ENCODE results near the gene EXOSC3.
"Not testable (repeated sequence)": the region's sequence is repeated elsewhere in the genome, so short reads cannot be mapped to it uniquely, and the experiment has no call there.

The EXOSC3 gene

GRCh38 chr9:37784616-37785483, at the start of gene EXOSC3:
Gene EXOSC3, minus strand, starts transcription at chr9:37785064. Its CDS starts 20 bp downstream, at chr9:37785044.
- DNase-seq (ENCODE audit: low read depth in 3 of 3, low spot score in 1 of 3): peak; percentile 41 to 72 (median 62)

- no peak for DNase-seq (ENCODE audit: low read depth in 3 of 3, low spot score in 1 of 3)
These were observed 42.8 kb upstream of the EXOSC3 start for GRCh38 chr9:37827483-37828165.

- DNase-seq (ENCODE audit: low read depth in 3 of 3, low spot score in 1 of 3): not testable (repeated sequence)
These were observed 40.3 kb upstream of the EXOSC3 start for GRCh38 chr9:37825174-37825573.

- no peak for DNase-seq (ENCODE audit: low read depth in 3 of 3, low spot score in 1 of 3)
These were observed 35.3 kb upstream of the EXOSC3 start for GRCh38 chr9:37820142-37820541.

GRCh38 chr9:37818849-37819248, 34.0 kb upstream of the EXOSC3 start:
- DNase-seq (ENCODE audit: low read depth in 3 of 3, low spot score in 1 of 3): no peak

GRCh38 chr9:37812773-37813379, 28.0 kb upstream of the EXOSC3 start:
- DNase-seq (ENCODE audit: low read depth in 3 of 3, low spot score in 1 of 3): no peak

GRCh38 chr9:37811906-37812476, 27.1 kb upstream of the EXOSC3 start:
- no peak for DNase-seq (ENCODE audit: low read depth in 3 of 3, low spot score in 1 of 3)

DNA sequence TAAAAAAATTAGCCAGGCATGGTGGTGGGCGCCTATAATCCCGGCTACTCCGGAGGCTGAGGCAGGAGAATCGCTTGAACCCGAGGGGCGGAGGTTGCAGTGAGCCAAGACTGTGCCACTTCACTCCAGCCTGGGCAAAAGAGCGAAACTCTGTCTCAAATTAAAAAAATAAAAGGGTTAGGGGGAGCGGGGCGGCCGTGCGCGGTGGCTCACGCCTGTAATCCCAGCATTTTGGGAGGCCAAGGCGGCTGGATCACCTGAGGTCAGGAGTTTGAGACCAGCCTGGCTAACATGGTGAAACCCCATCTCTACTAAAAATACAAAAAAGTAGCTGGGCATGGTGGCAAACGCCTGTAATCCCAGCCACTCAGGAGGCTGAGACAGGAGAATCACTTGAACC, 24.8 kb upstream of the EXOSC3 start:
- DNase-seq (ENCODE audit: low read depth in 3 of 3, low spot score in 1 of 3): not testable (repeated sequence)

- no peak for DNase-seq (ENCODE audit: low read depth in 3 of 3, low spot score in 1 of 3)
These were observed 21.4 kb upstream of the EXOSC3 start for GRCh38 chr9:37806271-37806670.

- DNase-seq (ENCODE audit: low read depth in 3 of 3, low spot score in 1 of 3): no peak
These were observed 17.3 kb upstream of the EXOSC3 start for GRCh38 chr9:37801959-37802711.

GRCh38 chr9:37801287-37801850, 16.5 kb upstream of the EXOSC3 start:
- DNase-seq (ENCODE audit: low read depth in 3 of 3, low spot score in 1 of 3): peak in 1 of 3 donors; percentile 16

DNA sequence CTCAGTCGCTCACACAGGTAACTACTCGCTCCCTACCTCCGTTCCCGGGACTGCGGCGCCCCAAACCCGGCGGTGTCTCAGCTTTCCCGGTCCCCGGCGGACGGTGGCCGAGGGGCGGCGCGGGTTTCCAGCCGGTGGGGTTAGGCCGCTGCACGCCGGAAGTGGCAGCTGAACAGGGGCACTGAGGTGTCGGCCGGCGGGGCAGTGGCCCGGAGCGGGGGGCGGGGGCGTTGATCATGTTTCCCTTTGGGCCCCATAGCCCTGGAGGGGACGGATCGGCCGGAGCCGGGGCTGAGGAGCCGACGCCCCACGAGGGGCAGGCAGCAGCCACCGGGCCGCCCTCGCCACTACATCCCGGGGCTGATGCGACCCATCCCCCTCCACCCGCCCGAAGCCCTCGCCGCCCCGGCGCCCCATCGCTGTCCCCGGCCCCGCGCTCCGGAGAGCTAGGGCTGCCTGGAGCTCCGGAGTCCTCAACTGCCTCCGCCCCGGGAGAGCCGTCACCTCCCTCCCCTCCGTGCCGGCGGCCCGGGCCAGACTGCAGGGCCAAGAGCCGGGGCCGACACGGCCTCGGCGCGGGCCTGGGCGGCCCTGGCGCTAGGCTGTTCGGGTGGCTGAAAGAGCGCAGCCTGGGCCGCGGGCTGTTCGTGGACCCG, 15.9 kb upstream of the EXOSC3 start, which contains the start of gene DCAF10:
TSS of gene DCAF10 (plus strand) at position 167 of the 656 bp plus-strand sequence. CDS start at position 237, 70 bp downstream.
- DNase-seq (ENCODE audit: low read depth in 3 of 3, low spot score in 1 of 3): peak; percentile 62 to 94 (median 76)

DNA sequence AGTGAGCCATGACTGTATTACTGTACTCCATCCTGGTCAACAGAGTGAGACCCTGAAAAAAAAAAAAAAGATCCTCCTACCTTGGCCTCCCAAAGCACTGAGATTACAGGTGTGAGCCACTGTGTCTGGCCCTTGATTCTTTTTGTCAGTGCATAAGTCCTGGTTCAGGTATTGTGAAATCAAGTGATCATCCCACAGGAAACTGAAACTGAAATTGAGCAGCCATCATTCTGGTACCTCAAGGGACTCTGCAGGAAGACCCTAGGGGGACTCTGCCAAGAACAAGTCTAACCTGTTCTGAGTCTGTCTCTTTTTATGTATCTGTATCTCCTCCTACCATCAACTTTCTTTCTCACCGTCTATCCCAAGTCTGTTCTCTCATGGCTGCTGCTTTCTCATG, 13.8 kb upstream of the EXOSC3 start:
- no peak for DNase-seq (ENCODE audit: low read depth in 3 of 3, low spot score in 1 of 3)

DNA sequence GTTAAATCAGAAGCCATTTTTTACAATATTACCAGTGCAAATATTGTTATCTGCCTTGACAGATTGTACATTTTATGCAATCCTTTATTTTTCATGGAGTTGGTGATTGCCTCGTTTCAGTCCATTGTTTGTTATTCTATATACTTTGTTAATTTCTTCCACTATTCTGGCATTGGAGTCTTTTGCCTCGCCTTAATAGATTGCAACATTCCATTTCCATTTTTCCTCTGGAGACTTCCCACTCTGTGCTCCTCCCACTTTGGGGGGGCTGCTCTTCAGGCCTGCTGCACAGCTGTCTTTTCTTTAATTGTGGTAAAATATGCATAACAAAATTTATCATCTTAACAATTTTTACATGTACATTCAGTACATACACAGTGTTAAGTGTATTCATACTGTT, 11.4 kb upstream of the EXOSC3 start:
- no peak for DNase-seq (ENCODE audit: low read depth in 3 of 3, low spot score in 1 of 3)

DNA sequence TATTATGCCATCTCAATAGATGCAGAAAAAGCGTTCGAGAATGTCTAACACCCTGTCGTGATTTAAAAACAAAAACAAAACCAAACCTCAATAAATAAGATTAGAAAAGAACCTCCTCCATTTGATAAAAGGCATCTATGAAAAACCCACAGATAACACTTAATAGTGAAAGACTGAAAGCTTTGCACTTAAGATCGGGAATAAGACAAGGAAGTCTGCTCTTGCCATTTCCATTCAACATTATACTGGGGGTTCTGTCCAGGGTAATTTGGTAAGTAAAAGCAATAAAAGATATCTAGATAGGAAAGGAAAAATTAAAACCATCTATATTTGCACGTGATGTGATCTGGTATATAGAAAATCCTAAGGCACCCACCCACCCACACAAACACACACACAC, 7.3 kb upstream of the EXOSC3 start:
- DNase-seq (ENCODE audit: low read depth in 3 of 3, low spot score in 1 of 3): no peak

GRCh38 chr9:37790096-37790495, 5.2 kb upstream of the EXOSC3 start:
- no peak for DNase-seq (ENCODE audit: low read depth in 3 of 3, low spot score in 1 of 3)

DNA sequence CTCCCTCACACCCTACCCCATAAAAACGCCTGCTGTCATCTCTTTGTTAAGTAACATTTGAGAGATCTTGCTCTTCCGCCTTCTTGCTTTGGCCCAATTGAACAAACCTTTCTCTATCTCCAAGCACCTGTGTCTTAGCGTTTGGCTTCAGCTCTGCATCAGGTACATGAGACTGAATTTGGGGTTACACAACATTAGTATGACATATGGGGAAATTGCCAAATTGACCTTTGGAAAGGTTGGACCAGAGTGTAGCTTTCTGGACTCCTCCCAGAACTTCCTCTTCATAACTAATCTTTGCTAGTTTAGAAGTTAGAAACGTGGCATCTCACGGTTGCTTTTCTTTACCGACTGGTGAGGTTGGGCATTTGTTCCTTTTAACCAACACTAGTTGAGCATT, 3.5 kb upstream of the EXOSC3 start:
- no peak for DNase-seq (ENCODE audit: low read depth in 3 of 3, low spot score in 1 of 3)

GRCh38 chr9:37787059-37787458, 2.2 kb upstream of the EXOSC3 start:
- no peak for DNase-seq (ENCODE audit: low read depth in 3 of 3, low spot score in 1 of 3)

DNA sequence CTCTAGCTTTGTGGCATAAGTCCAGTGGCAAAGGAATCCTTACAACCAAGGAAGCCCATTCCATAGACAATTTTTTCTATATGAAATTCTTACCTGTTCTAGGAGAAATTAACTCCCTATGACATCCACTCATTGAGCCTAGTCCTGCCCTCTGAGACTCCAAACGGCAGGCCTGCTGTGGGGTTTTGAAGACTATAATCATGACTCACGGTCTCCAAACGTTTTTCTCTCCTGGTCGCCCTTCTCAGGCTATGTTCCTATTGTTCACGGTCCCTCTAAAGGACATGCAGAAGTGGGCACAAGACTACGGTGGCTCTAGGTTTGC, 611 bp downstream of the EXOSC3 start:
- DNase-seq (ENCODE audit: low read depth in 3 of 3, low spot score in 1 of 3): no peak

GRCh38 chr9:37778534-37778933, 6.3 kb downstream of the EXOSC3 start:
- DNase-seq (ENCODE audit: low read depth in 3 of 3, low spot score in 1 of 3): no peak
